ENCODE measurements around the gene CHST7.

Gene CHST7

DNA sequence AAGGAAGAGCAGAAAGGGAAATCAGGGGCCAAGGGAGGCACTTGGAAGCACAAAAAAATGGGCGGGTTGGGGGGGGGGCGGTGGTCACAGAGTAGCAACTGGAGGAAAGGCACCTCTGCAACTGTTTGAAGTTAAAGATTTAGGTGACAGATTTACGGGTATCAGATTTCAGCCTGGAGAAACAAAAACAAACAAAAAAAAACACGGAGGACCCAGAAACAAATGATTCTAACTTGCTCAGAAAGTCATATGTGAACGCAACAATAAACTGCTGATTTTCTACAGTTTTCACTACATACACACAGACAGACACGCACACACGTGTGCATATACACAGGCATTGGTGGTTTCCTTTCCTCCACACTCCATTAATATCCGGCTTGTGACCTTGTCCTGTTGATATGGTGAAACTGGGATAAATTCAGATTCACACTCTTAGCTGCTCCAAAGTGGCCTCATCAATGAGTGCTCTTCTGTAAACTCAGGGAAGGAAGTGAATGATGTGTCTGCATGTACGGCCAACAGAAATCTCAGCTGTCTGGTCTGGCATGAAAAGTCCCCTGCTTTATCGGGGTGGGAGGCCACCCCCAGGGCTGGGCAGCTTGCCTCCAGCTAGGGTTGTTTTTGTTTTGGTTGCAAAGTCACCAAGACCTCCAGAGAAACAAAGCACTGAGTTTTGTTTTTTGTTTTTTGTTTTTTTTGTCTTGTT lies 54.3 kb downstream of the CHST7 start:
- H3K4me3 ChIP-seq (ENCODE audit: low read depth, low read length) = no peak overlapping the region
- TF ChIP-seq, protein P1, sequence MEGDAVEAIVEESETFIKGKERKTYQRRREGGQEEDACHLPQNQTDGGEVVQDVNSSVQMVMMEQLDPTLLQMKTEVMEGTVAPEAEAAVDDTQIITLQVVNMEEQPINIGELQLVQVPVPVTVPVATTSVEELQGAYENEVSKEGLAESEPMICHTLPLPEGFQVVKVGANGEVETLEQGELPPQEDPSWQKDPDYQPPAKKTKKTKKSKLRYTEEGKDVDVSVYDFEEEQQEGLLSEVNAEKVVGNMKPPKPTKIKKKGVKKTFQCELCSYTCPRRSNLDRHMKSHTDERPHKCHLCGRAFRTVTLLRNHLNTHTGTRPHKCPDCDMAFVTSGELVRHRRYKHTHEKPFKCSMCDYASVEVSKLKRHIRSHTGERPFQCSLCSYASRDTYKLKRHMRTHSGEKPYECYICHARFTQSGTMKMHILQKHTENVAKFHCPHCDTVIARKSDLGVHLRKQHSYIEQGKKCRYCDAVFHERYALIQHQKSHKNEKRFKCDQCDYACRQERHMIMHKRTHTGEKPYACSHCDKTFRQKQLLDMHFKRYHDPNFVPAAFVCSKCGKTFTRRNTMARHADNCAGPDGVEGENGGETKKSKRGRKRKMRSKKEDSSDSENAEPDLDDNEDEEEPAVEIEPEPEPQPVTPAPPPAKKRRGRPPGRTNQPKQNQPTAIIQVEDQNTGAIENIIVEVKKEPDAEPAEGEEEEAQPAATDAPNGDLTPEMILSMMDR (IDR thresholded peaks at IDR 0.05; ENCODE audit: low read depth, low read length, missing control alignments) = no peak
- DNase-seq (ENCODE audit: low read depth) = no peak
- in situ Hi-C loops (cut with HindIII; ENCODE audit: low sequenced_read_pairs) = no loop called here

DNA sequence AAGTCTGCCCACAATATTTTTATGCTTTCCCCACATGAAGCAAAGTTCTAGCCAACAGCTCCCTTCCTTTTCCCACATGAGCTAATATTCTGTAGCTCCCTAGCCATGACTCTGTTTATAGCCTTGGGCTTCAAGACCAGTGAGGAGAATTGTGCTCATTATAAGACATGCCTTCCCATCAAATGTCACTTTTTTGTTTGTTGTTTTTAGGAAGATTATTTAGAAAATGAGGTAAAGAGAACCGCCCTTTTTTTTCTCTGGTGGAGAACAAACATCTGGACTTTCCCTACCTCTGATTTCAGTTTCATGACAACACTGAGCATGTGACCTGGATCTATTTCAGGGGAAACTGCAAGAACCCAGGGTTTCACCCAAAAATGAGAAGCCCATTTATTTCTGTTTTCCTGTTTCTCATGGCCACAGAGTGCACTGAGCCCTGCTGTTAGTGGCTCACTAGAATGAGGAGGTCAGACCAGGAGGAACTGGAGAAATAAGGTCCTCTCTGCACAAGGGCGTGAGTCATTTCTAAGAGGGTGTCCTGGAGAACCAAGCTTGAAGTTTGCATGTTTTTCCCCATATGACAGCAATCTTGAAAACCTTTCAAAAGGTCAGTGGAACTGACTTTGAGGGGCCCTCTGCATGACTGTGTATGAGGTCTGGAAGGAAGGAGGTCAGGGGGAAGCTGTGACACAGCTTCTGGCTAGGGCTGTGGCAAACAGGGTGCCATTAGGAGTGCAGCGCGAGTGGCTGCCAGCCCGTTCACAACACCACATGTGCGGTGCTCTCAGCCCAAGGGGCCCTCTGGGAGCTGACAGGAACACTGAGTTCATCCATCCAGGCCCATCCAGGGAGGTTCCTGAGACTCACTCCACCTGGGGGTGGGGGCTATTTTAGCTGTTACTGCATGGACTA lies 55.2 kb downstream of the CHST7 start:
- in situ Hi-C loops (cut with HindIII; ENCODE audit: low sequenced_read_pairs) = no loop called here
- no peak for DNase-seq (ENCODE audit: low read depth)
- no peak overlapping the region for H3K4me3 ChIP-seq (ENCODE audit: low read depth, low read length)
- TF ChIP-seq, protein P1 (IDR thresholded peaks at IDR 0.05; ENCODE audit: low read depth, low read length, missing control alignments) = no peak

DNA sequence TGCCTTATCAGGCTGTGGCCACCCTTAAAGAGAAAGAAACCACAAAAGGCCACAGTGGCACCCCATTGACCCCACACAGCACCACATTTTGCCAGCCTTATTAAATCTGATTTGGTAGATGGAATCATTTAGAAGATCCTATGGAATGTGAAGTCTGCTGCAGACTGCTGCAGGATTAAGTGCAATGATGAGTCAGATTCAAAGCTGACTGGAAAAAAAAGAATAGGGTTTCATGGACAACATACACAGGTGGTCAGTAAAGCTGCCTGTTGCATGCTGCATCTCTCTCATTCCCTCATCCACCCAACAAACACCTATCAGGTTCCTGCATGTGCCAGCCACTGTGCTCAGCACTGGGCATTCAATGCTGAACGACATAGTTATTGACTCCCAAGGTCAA lies 56.6 kb downstream of the CHST7 start:
- no peak for DNase-seq (ENCODE audit: low read depth)
- in situ Hi-C loops (cut with HindIII; ENCODE audit: low sequenced_read_pairs) = no loop called here
- H3K4me3 ChIP-seq (ENCODE audit: low read depth, low read length) = no peak overlapping the region
- TF ChIP-seq, protein P1 (IDR thresholded peaks at IDR 0.05; ENCODE audit: low read depth, low read length, missing control alignments) = no peak

DNA sequence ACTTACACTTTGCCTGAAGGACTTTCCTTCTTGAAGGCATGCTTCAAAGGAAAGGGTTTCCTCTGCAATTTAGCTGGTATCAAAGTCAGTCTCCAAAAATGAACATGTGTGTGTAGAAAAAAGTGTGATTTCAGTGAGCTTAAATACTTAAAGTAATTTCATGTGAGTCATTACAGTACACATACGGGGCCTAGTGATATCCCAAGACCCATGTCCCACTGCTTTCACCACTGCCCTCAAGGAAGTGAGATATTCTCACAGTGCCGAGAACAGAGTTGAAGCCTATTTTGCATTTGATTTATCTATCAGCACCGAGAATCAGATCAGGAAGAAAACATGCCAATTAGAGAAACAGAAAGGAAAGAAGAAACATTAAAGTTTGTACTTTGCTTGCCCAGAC lies 61.0 kb downstream of the CHST7 start:
- TF ChIP-seq, protein P1 (IDR thresholded peaks at IDR 0.05; ENCODE audit: low read depth, low read length, missing control alignments) = no peak
- no peak overlapping the region for H3K4me3 ChIP-seq (ENCODE audit: low read depth, low read length)
- in situ Hi-C loops (cut with HindIII; ENCODE audit: low sequenced_read_pairs) = no loop called here
- DNase-seq (ENCODE audit: low read depth) = no peak

DNA sequence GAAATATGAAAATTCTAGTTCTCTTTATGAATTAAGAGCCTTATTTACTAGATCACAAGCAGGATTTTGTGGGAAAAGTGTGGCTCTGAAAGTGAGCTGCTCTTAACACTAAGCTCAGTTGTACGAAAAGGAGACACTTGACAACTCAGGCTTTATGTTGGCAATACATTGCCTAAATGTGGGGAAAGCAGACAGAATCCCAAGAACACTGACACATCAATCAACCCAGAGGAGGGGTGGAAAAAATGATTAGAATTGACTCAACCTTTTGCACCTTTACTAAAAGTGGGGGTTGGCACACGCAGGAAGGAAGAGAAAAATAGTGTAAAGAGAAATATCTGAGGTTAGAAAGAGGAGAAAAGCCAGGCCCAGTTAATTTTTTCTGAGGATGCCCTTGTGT lies 61.6 kb downstream of the CHST7 start:
- TF ChIP-seq, protein P1 (IDR thresholded peaks at IDR 0.05; ENCODE audit: low read depth, low read length, missing control alignments) = no peak
- no peak overlapping the region for H3K4me3 ChIP-seq (ENCODE audit: low read depth, low read length)
- no peak for DNase-seq (ENCODE audit: low read depth)
- in situ Hi-C loops (cut with HindIII; ENCODE audit: low sequenced_read_pairs) = no loop called here

DNA sequence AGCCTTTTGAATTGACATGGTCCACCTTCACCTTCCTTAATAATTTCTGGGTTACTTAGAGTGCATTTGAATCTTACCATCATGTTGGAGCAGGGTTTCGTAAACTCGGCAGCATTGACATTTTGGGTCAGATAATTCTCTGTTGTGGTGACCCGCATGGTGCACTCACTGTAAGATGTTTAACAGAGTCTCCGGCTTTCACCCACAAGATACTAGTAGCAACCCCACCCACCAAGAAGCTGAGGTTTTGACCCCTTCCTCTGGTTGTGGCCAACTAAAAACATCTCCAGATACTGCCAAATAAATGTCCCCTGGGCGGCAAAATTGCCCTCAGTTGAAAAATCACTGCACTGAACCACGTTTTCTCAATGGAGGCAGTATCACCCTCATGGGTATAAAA lies 62.7 kb downstream of the CHST7 start:
- in situ Hi-C loops (cut with HindIII; ENCODE audit: low sequenced_read_pairs) = no loop called here
- H3K4me3 ChIP-seq (ENCODE audit: low read depth, low read length) = no peak overlapping the region
- DNase-seq (ENCODE audit: low read depth) = no peak
- TF ChIP-seq, protein P1 (IDR thresholded peaks at IDR 0.05; ENCODE audit: low read depth, low read length, missing control alignments) = no peak

Measured in astrocyte of the cerebellum (primary cell).